C4-2B (cell line): Measurements from ENCODE around the gene KISS1.

ENCODE experiments used
- ZFX ChIP-seq: fragments of 450-650 bp; IDR thresholded peaks from 2 replicates; pipeline ENCODE4 v1.6.1; 2017
- TF ChIP-seq, protein P1 (sequence below): fragments of 450-650 bp; conservative IDR thresholded peaks from 2 replicates; pipeline ENCODE4 v1.5.1; 2017; ENCODE audit warnings: mild to moderate bottlenecking

DNA sequence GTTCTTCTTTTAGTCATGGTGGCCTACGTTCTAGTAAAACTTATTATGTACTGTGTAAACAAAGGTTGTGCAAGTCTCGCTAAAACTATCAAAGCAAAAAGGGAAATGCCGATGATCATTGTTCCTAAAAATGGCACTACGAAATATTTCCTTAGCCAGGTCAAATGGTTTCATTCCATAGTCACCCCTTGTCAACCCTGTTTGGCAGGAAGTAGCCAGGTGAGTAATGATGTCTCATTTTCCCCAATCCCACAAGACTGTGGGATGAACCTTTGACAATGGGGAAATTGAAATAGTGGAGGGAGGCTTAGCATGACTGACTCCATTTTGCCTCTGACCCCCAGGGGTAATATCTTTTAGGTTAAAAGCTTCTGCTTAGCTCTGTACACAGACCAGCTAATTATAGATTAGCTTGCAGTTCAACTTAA is 24.5 kb downstream of the KISS1 start:
- TF ChIP-seq, protein P1, sequence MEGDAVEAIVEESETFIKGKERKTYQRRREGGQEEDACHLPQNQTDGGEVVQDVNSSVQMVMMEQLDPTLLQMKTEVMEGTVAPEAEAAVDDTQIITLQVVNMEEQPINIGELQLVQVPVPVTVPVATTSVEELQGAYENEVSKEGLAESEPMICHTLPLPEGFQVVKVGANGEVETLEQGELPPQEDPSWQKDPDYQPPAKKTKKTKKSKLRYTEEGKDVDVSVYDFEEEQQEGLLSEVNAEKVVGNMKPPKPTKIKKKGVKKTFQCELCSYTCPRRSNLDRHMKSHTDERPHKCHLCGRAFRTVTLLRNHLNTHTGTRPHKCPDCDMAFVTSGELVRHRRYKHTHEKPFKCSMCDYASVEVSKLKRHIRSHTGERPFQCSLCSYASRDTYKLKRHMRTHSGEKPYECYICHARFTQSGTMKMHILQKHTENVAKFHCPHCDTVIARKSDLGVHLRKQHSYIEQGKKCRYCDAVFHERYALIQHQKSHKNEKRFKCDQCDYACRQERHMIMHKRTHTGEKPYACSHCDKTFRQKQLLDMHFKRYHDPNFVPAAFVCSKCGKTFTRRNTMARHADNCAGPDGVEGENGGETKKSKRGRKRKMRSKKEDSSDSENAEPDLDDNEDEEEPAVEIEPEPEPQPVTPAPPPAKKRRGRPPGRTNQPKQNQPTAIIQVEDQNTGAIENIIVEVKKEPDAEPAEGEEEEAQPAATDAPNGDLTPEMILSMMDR = no peak
- TF ChIP-seq ZFX = no peak
